Erythroblast (primary cell): ENCODE results near the gene ITGB1BP2.

ENCODE experiments used
- GATA1 ChIP-seq: IDR thresholded peaks from 2 replicates; pipeline ENCODE4 v1.6.1; 2011; ENCODE audit warnings: low read depth, mild to moderate bottlenecking, control low read depth, low read length, moderate library complexity
- POLR2A ChIP-seq: IDR thresholded peaks from 2 replicates; pipeline ENCODE4 v1.6.1; 2011; ENCODE audit warnings: mild to moderate bottlenecking, low read length

- no peak for TF ChIP-seq POLR2A
- TF ChIP-seq GATA1, result no peak
These were observed 18.6 kb downstream of the ITGB1BP2 start for GRCh38 chrX:71320126-71320525.
